HG03095 (cell line): Measurements from ENCODE around the gene TMEM214.

ENCODE experiments used
- ATAC-seq: cut with Tn5 transposase; IDR thresholded peaks from one replicate; pipeline ENCODE4 v1.9.1; 2021; ENCODE audit warnings: moderate library complexity; ENCODE audit not compliant: unreplicated experiment

Gene TMEM214

GRCh38 chr2:27009716-27010115 lies 23.0 kb upstream of the TMEM214 start:
- ATAC-seq: no peak

GRCh38 chr2:27010139-27010538 lies 22.6 kb upstream of the TMEM214 start:
- ATAC-seq: no peak

- no peak for ATAC-seq
Measured at GRCh38 chr2:27013738-27014137, 19.0 kb upstream of the TMEM214 start.

GRCh38 chr2:27014771-27015433 lies 17.9 kb upstream of the TMEM214 start:
- ATAC-seq: no peak

- ATAC-seq: no peak
Measured at GRCh38 chr2:27016801-27017325, 15.9 kb upstream of the TMEM214 start.

GRCh38 chr2:27018142-27018541 lies 14.6 kb upstream of the TMEM214 start:
- ATAC-seq: no peak

- no peak for ATAC-seq
Measured at GRCh38 chr2:27019459-27019858, 13.3 kb upstream of the TMEM214 start.

- no peak for ATAC-seq
Measured at GRCh38 chr2:27019931-27020855, 12.6 kb upstream of the TMEM214 start.

- no peak for ATAC-seq
Measured at GRCh38 chr2:27021253-27022049, 11.3 kb upstream of the TMEM214 start.

GRCh38 chr2:27023740-27024139 lies 9.0 kb upstream of the TMEM214 start:
- no peak for ATAC-seq

- no peak for ATAC-seq
Measured at GRCh38 chr2:27024188-27024587, 8.6 kb upstream of the TMEM214 start.

- ATAC-seq: no peak
Measured at GRCh38 chr2:27024812-27025211, 8.0 kb upstream of the TMEM214 start.

GRCh38 chr2:27025281-27025800 lies 7.4 kb upstream of the TMEM214 start:
- ATAC-seq: no peak

- ATAC-seq: no peak
Measured at GRCh38 chr2:27025861-27026851, 6.6 kb upstream of the TMEM214 start.

- no peak for ATAC-seq
Measured at GRCh38 chr2:27027211-27027651, 5.5 kb upstream of the TMEM214 start.

- ATAC-seq: no peak
Measured at GRCh38 chr2:27029051-27029450, 3.7 kb upstream of the TMEM214 start.

- ATAC-seq: no peak
Measured at GRCh38 chr2:27033253-27033852, 588 bp downstream of the TMEM214 start.

- ATAC-seq: no peak
Measured at GRCh38 chr2:27038012-27038411, 5.2 kb downstream of the TMEM214 start.

GRCh38 chr2:27038631-27039339 lies 6.0 kb downstream of the TMEM214 start:
- no peak for ATAC-seq
